GM12873 (cell line): Measurements from ENCODE around the gene LRRC7.

Experiments
- CTCF ChIP-seq: IDR thresholded peaks from 2 replicates; pipeline ENCODE4 v1.5.1; 2012; ENCODE audit warnings: low read depth, mild to moderate bottlenecking, moderate library complexity, low read length, control low read depth; ENCODE audit not compliant: insufficient read depth; ENCODE audit errors: missing control alignments

LRRC7 gene

GRCh38 chr1:69688193-69688592, 120.5 kb downstream of the LRRC7 start:
- no peak for TF ChIP-seq CTCF

- no peak for TF ChIP-seq CTCF
These were observed 123.5 kb downstream of the LRRC7 start for GRCh38 chr1:69691179-69691578.

- TF ChIP-seq CTCF = no peak
These were observed 126.4 kb downstream of the LRRC7 start for GRCh38 chr1:69693921-69694675.

- TF ChIP-seq CTCF = no peak
These were observed 129.6 kb downstream of the LRRC7 start for GRCh38 chr1:69697340-69697739.

GRCh38 chr1:69700770-69701169, 133.0 kb downstream of the LRRC7 start:
- peak; percentile 43 for TF ChIP-seq CTCF

GRCh38 chr1:69702085-69702484, 134.4 kb downstream of the LRRC7 start:
- no peak for TF ChIP-seq CTCF

- TF ChIP-seq CTCF = no peak
These were observed 138.8 kb downstream of the LRRC7 start for GRCh38 chr1:69706473-69706872.
